Panc1 (cell line): ENCODE measurements around the gene HKDC1. TPM values are rescaled to one million over a fixed set of nuclear protein-coding genes. Genes with fewer than 3 reads are reported as not detected.

Experiments used
- ATAC-seq: fragments of 200-7000 bp; cut with Tn5 transposase; 2 replicates; pipeline ENCODE4 v1.9.1; 2020; ENCODE audit warnings: mild to moderate bottlenecking, moderate library complexity
- BruUV-seq: library from RNA; stranded (reverse); fragments of 400-500 nt; replicated peaks from 2 replicates; lab custom pipeline; 2021; lab: Mats Ljungman, UMichigan
- CTCF ChIA-PET: fragments of 300-600 bp; sonication (Branson Sonifier 250); formaldehyde crosslinking; loops from one replicate; lab custom pipeline; 2022; ENCODE audit warnings: antibody characterized with exemption; lab: Charles Lee
- POLR2A ChIA-PET: fragments of 300-600 bp; sonication (Branson Sonifier 250); formaldehyde crosslinking; loops from one replicate; lab custom pipeline; 2022; ENCODE audit warnings: antibody characterized with exemption; lab: Charles Lee
- DNase-seq: peaks from one replicate; pipeline ENCODE4 v3.0.0-alpha.2; 2010; ENCODE audit warnings: low read depth, low spot score
- H3K27ac ChIP-seq: 2 replicates; pipeline ENCODE4 v1.5.1; 2011; ENCODE audit warnings: mild to moderate bottlenecking, low read length, inconsistent platforms
- H3K27me3 ChIP-seq: fragments of 200-500 bp; sonication (Bioruptor generic); 2 replicates; pipeline ENCODE4 v1.6.0; 2014; ENCODE audit warnings: low read length, inconsistent platforms; ENCODE audit not compliant: control insufficient read depth, insufficient read depth
- H3K36me3 ChIP-seq: fragments of 200-500 bp; sonication (Bioruptor generic); 2 replicates; pipeline ENCODE4 v1.5.1; 2014; ENCODE audit warnings: inconsistent platforms, mild to moderate bottlenecking, low read length, moderate library complexity; ENCODE audit not compliant: control insufficient read depth, insufficient read depth
- H3K4me1 ChIP-seq: 2 replicates; pipeline ENCODE4 v1.5.1; 2011; ENCODE audit warnings: inconsistent platforms, mild to moderate bottlenecking, low read length, moderate library complexity; ENCODE audit not compliant: control insufficient read depth, insufficient read depth
- H3K4me3 ChIP-seq, 2 experiments: 2 replicates each; pipeline ENCODE4 v1.5.1; 2011 to 2012; ENCODE audit warnings: low read depth in 2 of 2, low read length in 2 of 2, mild to moderate bottlenecking in 2 of 2, inconsistent platforms in 1 of 2, moderate library complexity in 1 of 2
- H3K9me3 ChIP-seq: fragments of 200-500 bp; sonication (Bioruptor generic); 2 replicates; pipeline ENCODE4 v1.5.1; 2014; ENCODE audit warnings: low read depth, mild to moderate bottlenecking, inconsistent platforms, low read length, moderate library complexity; ENCODE audit not compliant: control insufficient read depth, insufficient read depth
- CTCF ChIP-seq: fragments of 450-650 bp; IDR thresholded peaks from 2 replicates; pipeline ENCODE4 v1.5.1; 2017; ENCODE audit warnings: mild to moderate bottlenecking
- POLR2AphosphoS5 ChIP-seq: IDR thresholded peaks from 2 replicates; pipeline ENCODE4 v1.6.1; 2012; ENCODE audit warnings: mild to moderate bottlenecking, low read depth, low read length, moderate library complexity
- REST ChIP-seq, 2 experiments: IDR thresholded peaks; 2 replicates each; pipeline ENCODE4 v1.6.1; 2011 to 2012; ENCODE audit warnings: low read depth in 2 of 2, control low read depth in 1 of 2, low read length in 1 of 2, mild to moderate bottlenecking in 1 of 2, moderate library complexity in 1 of 2; ENCODE audit not compliant: insufficient read depth in 1 of 2
- SIN3A ChIP-seq: IDR thresholded peaks from 2 replicates; pipeline ENCODE4 v1.6.1; 2012; ENCODE audit warnings: low read depth, mild to moderate bottlenecking, low read length, moderate library complexity, borderline replicate concordance; ENCODE audit not compliant: insufficient read depth
- TCF7L2 ChIP-seq: IDR thresholded peaks from 2 replicates; pipeline ENCODE4 v1.6.1; 2011; ENCODE audit warnings: mild to moderate bottlenecking, low read depth, low read length, inconsistent platforms
- in situ Hi-C: cut with HindIII; loops from 2 replicates; pipeline ENCODE4 v1.10.0; 2016; ENCODE audit warnings: low sequenced_read_pairs, low pct_unique_long_range_greater_than_20kb
- intact Hi-C: fragments of 100-400 bp; cut with micrococcal nuclease; formaldehyde crosslinking; loops from one replicate; pipeline ENCODE4 v1.10.0; 2022; ENCODE audit not compliant: unreplicated experiment
- total RNA-seq: library from RNA; stranded (reverse); gene quantifications from one replicate; pipeline ENCODE4 v1.2.1, GENCODE V29; 2021; ENCODE audit not compliant: unreplicated experiment

Gene HKDC1
- total RNA-seq, 1 experiment from 2014 or later = 1.1 TPM

GRCh38 chr10:69312528-69312927 is 92.4 kb downstream of the HKDC1 start:
- no peaks in the 10 kb centered on the region for H3K36me3 ChIP-seq
- no peaks in the 10 kb centered on the region for H3K9me3 ChIP-seq
- no peak for DNase-seq
- intact Hi-C loops (no loop called here), in situ Hi-C loops (no loop called here)
- ChIA-PET CTCF (no interaction called here), POLR2A (interaction anchor here (0.5 to 0.6 kb wide), 3 partner anchors 10 to 96 kb away, joined by 3 to 4 read pairs (median 3); no protein-coding TSS in a partner anchor)
- no peak for ATAC-seq
- H3K27me3 ChIP-seq = no peaks in the 10 kb centered on the region
- H3K4me1 ChIP-seq = peaks cover under 1% of the 10 kb centered on the region
- H3K4me3 ChIP-seq = no peak overlapping the region
- BruUV-seq = no TSS peak
- no peak overlapping the region for H3K27ac ChIP-seq
- no peak for TF ChIP-seq POLR2AphosphoS5
- no peak for TF ChIP-seq REST (IDR thresholded peaks at IDR 0.05; ENCODE audit: insufficient read depth in 1 of 2, low read depth in 2 of 2, low read length in 1 of 2)
- TF ChIP-seq CTCF = no peak
- TF ChIP-seq TCF7L2 = no peak
- no peak for TF ChIP-seq SIN3A

GRCh38 chr10:69315100-69315542 is 95.0 kb downstream of the HKDC1 start:
- ATAC-seq = no peak
- POLR2A ChIA-PET = no interaction called here
- Histone ChIP-seq H3K27ac (no peak overlapping the region), H3K36me3 (peaks cover 2% of the 10 kb centered on the region; the same call in 1 of the 2 replicates), H3K27me3 (no peaks in the 10 kb centered on the region), H3K4me1 (peaks cover 11% of the 10 kb centered on the region), H3K9me3 (no peaks in the 10 kb centered on the region), H3K4me3 (no peak overlapping the region)
- no peak for TF ChIP-seq SIN3A
- TF ChIP-seq CTCF = no peak
- TF ChIP-seq REST (IDR thresholded peaks at IDR 0.05; ENCODE audit: insufficient read depth in 1 of 2, low read depth in 2 of 2, low read length in 1 of 2) = no peak
- no peak for TF ChIP-seq TCF7L2
- no peak for TF ChIP-seq POLR2AphosphoS5
- no TSS peak for BruUV-seq
- intact Hi-C loops (no loop called here), in situ Hi-C loops (no loop called here)
- CTCF ChIA-PET = no interaction called here
- DNase-seq = no peak
